DMS79 (cell line): Measurements from ENCODE around the gene VPS36.
"Not testable (repeated sequence)": the region's sequence is repeated elsewhere in the genome, so short reads cannot be mapped to it uniquely, and the experiment has no call there.

Experiments used
- DNase-seq: peaks from one replicate; lab custom pipeline; 2025; lab: John Stamatoyannopoulos, UW

Gene VPS36

GRCh38 chr13:52450012-52450792 lies at the start of gene VPS36:
TSS of gene VPS36 (minus strand) at chr13:52450634. CDS start at chr13:52450594, 40 bp downstream.
- peak; percentile 76 for DNase-seq

GRCh38 chr13:52497979-52498378 lies 47.5 kb upstream of the VPS36 start:
- not testable (repeated sequence) for DNase-seq

- DNase-seq = not testable (repeated sequence)
Measured at GRCh38 chr13:52494241-52494640, 43.8 kb upstream of the VPS36 start.

GRCh38 chr13:52491015-52491414 lies 40.6 kb upstream of the VPS36 start:
- DNase-seq = not testable (repeated sequence)

GRCh38 chr13:52488763-52489162 lies 38.3 kb upstream of the VPS36 start:
- DNase-seq = not testable (repeated sequence)

- DNase-seq = not testable (repeated sequence)
Measured at GRCh38 chr13:52487078-52487477, 36.6 kb upstream of the VPS36 start.

GRCh38 chr13:52480677-52481428 lies 30.4 kb upstream of the VPS36 start:
- DNase-seq = not testable (repeated sequence)

- DNase-seq = not testable (repeated sequence)
Measured at GRCh38 chr13:52468487-52468886, 18.1 kb upstream of the VPS36 start.

GRCh38 chr13:52463526-52463925 lies 13.1 kb upstream of the VPS36 start:
- no peak for DNase-seq

GRCh38 chr13:52461265-52461664 lies 10.8 kb upstream of the VPS36 start:
- DNase-seq = no peak

GRCh38 chr13:52459668-52460067 lies 9.2 kb upstream of the VPS36 start:
- no peak for DNase-seq

- peak; percentile 22 for DNase-seq
Measured at GRCh38 chr13:52455677-52456041, 5.2 kb upstream of the VPS36 start.

GRCh38 chr13:52454820-52455676 lies 4.6 kb upstream of the VPS36 start, which contains the start of gene CKAP2:
TSS of gene CKAP2 (plus strand) at chr13:52455478. CDS start at chr13:52455557, 79 bp downstream.
- DNase-seq = peak; percentile 80

GRCh38 chr13:52454459-52454819 lies 4.0 kb upstream of the VPS36 start:
- peak; percentile 57 for DNase-seq

- no peak for DNase-seq
Measured at GRCh38 chr13:52452470-52452869, 2.0 kb upstream of the VPS36 start.

GRCh38 chr13:52451135-52451804 lies 836 bp upstream of the VPS36 start:
- DNase-seq = no peak

- no peak for DNase-seq
Measured at GRCh38 chr13:52450793-52451116, 321 bp upstream of the VPS36 start.

- DNase-seq = no peak
Measured at GRCh38 chr13:52449331-52450011, 963 bp downstream of the VPS36 start.

- DNase-seq = no peak
Measured at GRCh38 chr13:52447815-52448552, 2.5 kb downstream of the VPS36 start.

- no peak for DNase-seq
Measured at GRCh38 chr13:52447354-52447753, 3.1 kb downstream of the VPS36 start.

GRCh38 chr13:52446265-52446664 lies 4.2 kb downstream of the VPS36 start:
- no peak for DNase-seq
